Endometrial microvascular endothelial cells (primary cell): Measurements from ENCODE around the gene ECEL1. TPM values are rescaled to one million over a fixed set of nuclear protein-coding genes. Genes with fewer than 3 reads are reported as not detected.

Experiments used
- in situ Hi-C: cut with HindIII; loops from 2 replicates; pipeline ENCODE4 v1.10.0; 2017; ENCODE audit warnings: low sequenced_read_pairs, low pct_unique_long_range_greater_than_20kb; ENCODE audit errors: inconsistent ontology term
- total RNA-seq: library from RNA; depleted of rRNA; stranded (reverse); fragments of >200 nt; gene quantifications from one replicate; pipeline ENCODE4 v1.2.3, GENCODE V29; 2015; ENCODE audit errors: inconsistent ontology term

Gene ECEL1
- total RNA-seq, 1 donor from 2014 or later, result not detected

DNA sequence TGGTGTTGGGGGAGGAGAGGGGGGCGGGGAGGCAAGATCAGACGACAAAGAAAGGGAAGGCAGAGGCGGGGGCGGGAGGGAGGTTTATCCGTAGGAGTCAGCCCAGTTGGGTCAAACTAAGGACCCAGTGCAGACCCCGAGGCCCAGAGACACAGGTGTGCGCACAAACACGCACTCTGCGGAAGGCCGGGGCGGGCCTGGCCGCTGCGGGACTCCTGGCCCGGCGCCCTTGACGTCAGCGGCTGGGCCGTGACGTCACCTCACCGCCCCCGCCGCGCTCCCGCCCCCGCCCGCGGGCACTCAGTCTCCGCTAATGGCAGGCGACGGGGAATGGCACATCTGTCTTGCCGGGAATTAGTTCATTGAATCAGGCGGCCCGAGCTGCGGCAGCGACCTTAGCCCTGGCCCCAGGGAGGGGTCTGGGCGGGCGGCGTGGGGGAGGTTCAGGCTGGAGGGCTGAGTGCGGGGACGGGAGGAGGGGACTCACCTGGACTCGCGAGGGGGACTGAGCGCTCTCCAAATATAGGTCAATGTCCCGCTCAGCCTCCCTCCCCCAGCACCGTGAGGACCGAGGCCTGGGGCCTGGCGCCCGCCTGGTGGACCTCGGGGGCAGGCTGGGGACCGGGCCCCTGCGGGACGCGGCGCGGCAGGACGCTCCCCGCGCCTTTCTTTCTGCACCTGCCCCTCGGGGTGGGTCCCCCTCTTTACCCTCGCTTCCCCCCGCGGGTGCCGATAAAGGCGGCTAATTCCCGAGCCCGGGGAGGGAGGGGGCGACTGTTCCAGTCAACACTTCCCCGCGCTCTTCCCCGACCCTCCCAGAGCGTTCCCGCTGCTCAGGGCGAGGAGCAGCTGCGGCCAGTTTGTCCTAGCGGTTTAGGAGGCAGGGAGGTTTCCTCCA is 15.5 kb upstream of the ECEL1 start:
- in situ Hi-C loops, result no loop called here

DNA sequence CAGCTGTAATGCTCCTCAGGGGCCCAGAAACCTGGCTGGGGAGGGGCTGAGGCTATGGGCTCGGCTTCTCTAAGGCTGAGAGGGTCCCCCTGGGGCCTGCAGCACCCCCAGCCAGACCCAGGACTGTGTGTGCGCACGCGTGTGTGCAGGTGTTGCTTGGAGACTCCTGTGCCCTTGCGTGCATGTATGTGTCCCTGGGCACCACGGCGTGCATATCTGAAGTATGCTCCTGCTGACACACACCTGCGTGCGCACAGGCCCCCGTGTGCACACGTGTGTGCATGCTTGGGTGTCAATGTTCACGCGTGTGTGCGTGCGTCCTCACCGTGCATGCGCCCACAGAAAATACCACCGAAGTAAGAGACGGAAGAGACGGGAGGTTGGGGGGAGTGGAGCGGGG is 14.9 kb upstream of the ECEL1 start:
- in situ Hi-C loops, result no loop called here

DNA sequence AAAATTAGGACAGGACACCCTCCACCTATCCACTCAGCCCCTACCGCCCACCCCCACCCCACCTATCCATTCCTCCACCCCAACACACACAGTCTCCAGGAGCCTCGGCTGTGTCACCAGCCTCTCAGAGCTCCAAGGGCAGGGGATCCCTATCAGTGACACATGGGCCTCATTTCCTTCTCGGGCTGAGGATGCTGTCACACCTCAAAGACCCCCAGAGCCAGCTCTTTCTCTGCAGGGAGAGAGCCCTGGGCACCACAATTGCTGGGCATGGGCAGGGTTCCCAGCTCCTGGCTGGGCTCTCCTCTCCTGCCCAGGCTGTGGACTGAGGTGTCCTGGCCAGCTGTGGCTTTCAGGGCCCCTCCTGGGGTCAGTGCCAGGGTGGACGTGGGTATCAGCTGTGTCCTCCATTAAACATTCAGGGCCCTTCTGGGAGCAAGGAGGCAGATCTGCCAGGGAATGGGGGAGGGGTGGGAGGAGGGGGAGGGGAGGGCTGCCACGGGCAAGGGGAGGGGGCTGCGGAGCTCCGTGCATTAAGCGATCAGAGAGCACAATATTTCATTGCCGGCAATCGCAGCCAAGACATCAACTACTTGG is 14.3 kb upstream of the ECEL1 start:
- in situ Hi-C loops, result no loop called here

DNA sequence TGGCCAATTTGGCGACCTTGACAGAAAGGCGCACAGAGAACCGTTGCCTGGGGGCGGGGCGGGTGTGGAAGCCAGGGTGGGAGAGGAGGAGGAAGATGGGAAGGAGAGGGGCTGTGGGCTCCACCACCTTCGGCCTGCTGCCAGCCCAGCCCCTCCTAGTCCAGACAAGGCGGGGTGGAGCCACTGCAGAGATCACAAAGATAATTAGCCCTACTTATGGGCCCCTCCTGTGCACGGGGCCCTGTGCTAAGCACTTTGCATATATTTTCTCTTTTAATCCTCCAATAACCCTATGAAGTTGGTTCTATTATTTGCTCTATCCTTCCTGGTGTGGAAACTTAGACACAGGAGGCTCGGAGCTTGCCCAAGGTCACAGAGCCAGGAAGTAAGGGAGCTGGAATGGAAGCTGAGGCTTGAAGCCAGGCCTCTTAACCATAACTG is 13.7 kb upstream of the ECEL1 start:
- in situ Hi-C loops, result no loop called here

DNA sequence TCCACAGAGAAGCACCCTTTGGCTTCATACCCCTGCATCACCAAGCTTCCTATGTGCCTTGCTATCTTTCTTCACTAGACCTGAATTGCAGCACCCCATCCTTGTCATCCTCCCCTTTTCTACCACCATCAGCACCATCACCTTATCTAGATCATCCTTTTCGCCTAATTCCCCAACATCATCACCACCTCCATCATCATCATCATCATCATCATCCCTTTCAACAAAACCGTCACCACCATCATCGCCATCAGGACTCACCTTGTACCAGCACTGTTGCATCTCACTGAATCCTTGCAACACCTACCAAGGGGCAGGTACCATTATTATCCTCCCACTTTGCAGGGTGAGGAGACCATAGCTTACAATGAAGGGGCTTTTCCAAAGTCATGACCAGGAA is 10.8 kb upstream of the ECEL1 start:
- in situ Hi-C loops, result no loop called here

DNA sequence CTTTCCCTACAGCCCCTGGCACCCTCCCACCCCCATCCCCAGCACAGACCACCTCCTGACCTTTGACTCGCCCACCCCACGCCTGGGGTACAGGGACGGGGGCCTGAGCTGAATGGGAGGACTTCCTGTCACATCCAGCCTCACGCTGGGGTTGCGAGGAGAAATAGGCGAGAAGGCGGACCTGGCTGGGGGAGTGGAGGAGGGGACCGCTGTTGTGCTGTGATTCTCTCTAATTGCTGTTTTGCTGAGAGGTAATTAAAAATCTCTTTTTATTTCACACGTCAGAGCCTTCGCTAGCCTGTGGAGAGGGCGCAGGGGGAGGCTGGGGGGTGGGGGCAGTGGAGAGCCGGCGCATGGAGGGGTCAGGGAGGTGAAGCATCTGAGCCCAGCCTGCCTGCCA is 9.7 kb upstream of the ECEL1 start:
- in situ Hi-C loops, result no loop called here

DNA sequence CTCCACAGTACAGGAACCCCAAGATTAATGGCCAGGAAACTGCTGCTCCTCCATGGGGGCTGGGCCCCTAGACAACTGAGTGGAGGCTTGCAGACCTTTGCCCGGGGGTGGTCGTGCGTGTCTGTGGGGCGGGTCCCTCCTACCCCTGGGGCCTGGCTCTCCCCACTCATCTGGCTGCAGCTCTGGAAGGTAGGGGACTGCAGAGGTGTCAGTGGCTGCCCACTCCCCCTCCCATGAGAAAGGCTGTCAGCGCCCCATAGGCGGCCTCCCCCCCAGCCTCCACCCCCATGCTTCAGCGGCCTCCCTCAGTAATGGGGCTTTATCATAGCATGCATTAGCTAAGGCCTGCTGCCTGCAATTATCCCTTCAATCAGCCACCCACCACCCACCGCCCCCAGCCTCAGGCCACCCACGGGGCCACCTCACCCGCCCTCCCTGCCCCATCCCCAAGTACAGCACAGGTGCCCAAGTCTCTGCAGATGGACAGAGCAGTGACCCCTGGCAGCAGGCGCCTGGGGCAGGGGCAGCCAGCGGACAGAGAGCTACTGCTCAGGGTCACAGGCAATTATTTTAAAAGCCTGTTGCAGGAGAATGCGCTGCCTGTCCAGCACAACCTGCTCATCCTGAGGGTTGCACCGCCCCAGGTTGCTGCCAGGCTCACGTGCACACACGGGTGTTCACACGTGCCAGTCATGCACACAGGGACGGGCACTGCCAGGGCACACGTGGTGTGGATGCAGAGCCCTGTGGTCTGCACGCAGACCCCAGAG is 9.1 kb upstream of the ECEL1 start:
- in situ Hi-C loops, result no loop called here

DNA sequence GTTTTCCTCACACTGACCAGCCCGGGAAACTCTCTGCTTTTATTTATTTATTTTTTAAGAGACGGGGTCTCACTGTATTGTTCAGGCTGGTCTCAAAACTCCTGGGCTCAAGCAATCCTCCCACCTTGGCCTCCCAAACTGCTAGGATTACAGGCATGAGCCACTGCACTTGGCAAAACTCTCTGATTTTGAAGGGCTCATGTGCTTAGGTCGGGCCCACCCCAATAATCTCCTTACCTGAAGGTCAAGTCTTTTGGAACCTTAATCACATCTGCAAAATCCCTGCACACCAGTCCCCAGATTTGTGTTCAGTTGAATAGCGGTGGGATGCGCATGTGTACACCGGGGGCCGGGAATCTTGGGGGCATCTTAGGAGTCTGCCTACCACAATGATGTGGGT is 7.7 kb upstream of the ECEL1 start:
- in situ Hi-C loops, result no loop called here

DNA sequence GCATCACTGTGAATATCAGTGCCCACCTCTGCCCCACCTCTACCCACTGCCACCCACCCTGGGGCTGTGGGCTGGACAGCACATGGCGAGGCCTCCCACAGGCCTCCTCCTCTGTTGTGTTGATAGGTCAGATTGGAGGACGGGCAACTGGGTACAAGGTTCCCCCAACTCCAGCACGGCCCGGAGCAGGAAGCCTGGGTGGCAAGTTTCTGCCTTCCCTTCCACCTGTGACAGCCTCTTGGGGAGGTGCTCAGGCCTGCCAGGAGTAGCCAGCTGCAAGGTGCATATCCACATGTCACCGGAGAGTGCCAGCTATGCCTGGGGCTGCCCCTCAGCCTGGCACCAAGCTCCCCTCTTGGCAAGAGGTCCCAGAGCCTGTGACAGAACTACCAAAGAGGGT is 6.9 kb upstream of the ECEL1 start:
- in situ Hi-C loops, result no loop called here

DNA sequence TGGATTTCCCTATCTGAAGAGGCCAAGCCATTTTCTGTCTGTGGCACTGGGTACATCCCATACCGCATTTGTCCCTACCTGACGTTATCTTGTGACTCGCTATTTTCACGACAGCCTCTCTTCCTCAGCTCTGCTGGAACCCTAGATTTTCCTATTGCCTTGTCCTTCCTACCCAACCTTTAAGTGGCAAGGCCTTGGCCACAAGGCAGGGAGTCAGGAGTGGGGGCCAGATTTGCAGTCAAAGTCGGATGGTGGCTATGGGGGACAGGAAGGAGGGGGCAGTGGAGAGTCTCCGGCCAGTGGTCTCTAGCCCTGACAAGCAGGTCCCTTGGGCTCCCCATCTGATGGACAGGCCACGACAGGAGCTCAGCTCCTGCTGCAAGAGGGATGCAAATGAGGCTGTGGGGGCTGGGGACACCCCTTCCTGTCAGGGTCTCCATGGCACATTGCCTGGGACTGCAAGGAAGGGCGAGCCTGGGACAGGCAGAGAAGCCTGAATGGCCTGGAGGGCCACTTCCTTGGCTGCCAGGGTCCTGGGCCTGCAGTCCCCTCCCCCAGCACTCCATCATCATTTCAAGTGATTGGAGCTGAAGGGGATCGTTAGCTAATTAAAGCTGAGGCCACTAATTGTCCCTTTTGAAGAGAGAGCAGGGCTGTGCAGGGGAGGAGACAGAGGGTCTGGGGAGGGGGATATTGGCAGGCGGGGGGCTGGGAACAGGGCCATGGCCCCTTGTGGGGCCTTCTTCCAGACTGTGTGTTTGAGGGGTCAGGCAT is 6.3 kb upstream of the ECEL1 start:
- in situ Hi-C loops, result no loop called here

DNA sequence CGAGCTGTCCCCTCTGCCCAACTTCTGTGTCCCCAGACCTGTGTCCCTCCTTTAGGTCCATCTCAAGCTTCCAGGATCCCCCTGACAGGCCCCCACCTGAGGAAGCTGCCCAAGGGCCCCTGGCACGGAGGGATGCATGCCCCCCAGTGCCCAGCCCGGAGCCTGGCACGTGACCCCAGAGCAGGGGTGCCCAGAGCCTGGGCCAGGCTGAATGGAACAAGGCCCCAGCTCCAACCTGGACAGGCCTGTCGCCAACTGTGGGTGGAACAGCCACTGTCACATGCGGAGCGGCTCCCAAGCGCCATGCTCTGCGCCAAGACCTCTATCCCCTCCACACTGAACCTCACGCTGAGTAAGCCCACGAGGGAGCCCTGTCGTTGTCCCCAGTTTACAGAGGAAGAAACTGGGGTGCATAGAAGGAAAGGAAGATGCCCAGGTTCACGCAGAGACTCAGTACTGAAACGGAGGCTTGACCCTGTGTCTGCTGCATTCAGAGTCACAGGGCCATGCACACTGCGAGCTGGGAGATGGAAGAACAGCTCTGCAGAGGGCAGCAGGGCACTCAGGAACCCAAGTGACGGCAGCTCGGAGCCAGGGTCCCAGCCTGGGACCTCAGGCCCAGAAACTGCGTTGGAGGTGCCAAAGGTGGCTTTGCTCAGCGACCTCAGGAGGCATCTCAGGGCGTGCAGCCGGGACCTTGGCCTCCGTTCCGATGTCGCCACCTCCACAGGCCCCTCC is 5.5 kb upstream of the ECEL1 start:
- in situ Hi-C loops, result no loop called here

DNA sequence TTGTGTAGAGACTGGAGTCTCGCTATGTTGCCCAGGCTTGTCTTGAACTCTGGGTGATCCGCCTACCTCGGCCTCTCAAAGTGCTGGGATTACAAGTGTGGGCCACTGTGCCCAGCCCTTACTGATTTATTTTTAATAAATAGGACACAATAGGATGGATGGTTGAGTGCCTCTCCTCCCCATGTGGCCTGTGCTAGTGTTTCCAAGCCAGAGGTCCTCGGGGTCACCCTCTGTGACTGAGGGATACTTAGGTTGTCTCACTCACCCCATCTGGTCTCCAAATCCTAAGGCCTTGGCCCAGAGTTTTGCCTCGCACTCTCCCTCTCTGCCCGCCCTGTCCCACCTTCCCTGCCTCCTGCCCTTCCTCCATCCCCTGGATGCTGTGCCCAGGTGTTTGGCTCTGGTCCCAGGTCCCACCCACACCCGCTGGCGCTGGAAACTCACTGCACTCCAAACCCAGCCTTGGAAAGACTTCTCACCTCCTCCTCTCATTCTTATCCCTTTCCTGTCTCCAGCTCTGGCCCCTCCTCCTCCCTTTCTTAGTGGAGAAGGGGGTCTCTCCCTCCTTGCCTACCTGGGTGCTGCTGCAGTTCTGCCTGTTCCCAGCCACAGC is 4.7 kb upstream of the ECEL1 start:
- in situ Hi-C loops, result no loop called here

DNA sequence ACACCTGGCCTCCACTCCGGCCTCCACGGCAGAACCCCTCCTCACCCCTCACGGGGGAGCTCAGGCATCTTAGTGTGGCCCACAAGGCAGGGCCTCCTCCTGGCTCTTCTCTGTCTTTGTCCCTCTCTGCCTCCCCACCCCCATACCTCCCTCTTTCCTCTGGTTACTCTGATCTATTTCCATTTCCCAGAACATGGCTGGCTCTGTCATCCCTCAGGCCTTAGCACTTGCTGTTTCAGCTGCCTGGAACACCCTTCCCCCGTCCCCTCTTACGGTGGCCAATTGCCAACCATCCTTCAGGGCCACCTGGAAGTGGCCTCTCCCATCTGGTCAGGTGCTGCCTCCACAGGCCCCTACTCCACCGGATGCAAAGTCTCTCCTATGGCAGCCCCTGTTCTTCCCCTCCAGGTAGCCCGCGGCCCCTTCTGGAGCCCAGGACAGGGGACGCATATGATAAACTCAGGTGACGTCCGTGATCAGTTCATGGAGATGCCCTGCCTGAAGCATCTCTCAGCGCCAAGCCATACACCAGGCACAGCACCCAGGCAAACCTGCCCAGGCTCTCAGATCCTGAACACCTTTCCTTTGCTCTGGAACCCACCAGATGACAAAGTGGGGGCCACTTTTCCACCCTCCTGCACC is 3.6 kb upstream of the ECEL1 start:
- in situ Hi-C loops, result no loop called here

DNA sequence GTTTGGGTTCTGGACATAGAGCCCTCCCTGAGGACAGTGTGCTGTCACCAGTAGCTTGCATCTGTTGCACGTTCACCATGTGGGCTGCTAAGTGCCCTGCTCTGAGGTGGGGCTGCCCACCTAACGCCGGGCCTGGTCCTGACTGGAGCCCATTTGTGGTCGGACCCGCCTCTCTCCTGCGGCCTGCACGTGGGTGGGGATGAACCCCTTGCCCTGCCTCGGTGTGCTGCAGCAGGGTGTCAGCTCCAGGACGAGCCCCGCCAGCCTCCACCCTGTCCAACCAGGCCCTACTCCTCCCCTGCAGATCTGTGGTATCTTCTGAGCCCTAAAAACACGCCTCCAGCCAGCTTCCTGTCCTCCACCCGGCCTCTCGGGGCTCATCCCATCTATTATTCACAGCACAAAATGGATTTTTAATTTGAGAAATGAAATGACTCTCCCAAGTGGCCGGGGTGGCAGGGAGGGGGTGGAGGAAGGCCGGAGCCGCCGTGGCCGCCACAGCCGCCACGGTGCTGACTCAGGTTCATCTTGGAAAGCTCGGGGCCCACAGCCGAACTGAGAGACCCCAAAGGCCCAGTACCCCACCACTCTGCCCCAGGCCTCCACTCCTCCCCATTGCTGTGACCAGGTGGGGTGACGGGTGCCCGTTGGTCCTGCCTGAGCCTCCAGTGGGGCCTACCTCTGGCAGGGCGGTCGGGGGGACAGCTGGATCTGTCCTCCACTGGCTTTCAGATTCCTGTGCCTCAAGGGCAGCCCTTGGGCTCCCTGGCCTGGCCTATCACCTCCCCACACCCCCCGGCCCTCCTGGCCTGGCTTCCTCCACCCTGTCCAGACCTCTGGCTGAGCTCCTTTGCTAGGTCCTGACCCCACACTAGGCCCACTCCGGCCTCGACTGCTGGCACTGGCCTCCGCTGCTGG is 2.8 kb upstream of the ECEL1 start:
- in situ Hi-C loops, result no loop called here

DNA sequence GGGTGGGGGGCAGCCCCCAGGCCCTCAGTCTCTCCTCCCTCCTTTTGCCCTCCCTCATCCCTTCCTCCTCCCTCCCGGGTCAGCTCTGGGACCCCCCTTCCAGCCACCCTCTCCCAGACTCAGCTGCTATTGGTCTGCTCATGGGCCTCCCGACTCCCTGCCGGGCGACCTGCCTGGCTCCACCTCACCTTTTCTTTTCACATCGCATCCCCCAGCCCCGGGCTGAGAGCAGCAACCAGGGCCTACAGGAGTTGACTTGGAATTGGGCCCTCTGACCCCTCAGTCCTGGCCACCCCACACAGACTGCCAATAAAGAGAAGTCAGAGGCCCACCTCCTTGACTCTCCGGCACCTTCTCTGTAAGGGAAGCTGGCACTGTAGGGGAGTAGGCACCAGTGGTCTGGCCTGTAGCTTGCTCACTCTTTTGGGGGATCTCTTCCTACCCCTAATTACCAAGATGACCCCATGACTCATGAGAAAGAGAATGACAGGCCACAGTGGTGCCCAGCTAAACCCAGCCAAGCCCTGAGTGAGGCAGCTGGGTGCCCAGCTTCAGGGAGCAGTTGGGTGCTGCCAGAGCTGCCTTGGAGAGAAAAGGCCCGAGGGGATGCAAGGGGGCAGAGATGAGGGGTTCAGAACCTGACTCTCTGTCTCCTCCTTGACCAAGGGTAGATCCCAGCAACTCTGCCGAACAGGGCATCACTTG is 2.0 kb upstream of the ECEL1 start:
- in situ Hi-C loops, result no loop called here

DNA sequence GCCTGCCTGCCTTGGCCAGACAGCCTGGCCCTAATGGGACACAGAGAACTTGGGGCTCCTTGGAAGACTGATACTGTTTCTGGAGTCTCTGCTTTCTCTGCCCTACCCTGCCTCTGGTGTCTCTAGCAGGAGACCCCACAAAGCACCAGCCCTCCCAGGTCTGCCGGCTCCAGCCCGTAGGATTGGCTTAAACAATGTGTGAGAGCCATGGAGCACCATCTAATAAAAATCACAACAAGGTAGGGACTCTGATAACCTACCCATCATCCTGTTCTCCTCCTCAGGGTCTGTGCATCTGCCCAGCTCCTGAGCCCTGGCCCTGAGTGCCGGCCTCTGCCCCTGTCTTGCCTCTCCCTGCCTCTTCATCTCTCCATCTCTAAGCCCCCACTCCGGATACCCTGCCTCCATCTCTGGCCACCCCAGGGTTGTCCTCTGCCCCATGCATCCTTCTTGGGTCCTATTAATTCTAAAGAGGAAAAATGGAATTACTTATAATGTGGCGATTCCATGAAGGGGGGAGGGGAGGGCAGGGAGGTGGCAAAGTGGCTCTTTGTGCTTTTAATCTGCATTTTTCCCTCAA is 1.2 kb upstream of the ECEL1 start:
- in situ Hi-C loops, result no loop called here
